CD4-positive, CD25-positive, alpha-beta regulatory T cell (primary cell): ENCODE results near the gene CHN2. TPM values are rescaled to one million over a fixed set of nuclear protein-coding genes. Genes with fewer than 3 reads are reported as not detected.

Source experiments
- ATAC-seq, 2 donors: fragments of 150-1000 bp; cut with Tn5 transposase; one replicate each; pipeline ENCODE4 v1.10.0; 2021; ENCODE audit warnings: low read depth in 2 of 2, moderate number of reproducible peaks in 2 of 2, moderate library complexity in 1 of 2
- DNase-seq, 3 donors: peaks; one replicate each; pipeline versions ENCODE4 v3.0.0 to v3.0.0-alpha.2; 2012 to 2022; ENCODE audit warnings: mixed read lengths in 1 of 3
- H3K27ac ChIP-seq: one replicate; pipeline ENCODE4 v1.7.0; 2013; ENCODE audit warnings: mild to moderate bottlenecking, low read length; ENCODE audit not compliant: insufficient read depth, poor library complexity, severe bottlenecking
- H3K27me3 ChIP-seq: one replicate; pipeline ENCODE4 v1.7.0; 2013; ENCODE audit warnings: low read length; ENCODE audit not compliant: control insufficient read depth, insufficient read depth
- H3K36me3 ChIP-seq: one replicate; pipeline ENCODE4 v1.7.0; 2013; ENCODE audit warnings: mild to moderate bottlenecking, low read length, moderate library complexity; ENCODE audit not compliant: control insufficient read depth, insufficient read depth
- H3K4me1 ChIP-seq: 2 replicates; pipeline ENCODE4 v1.7.0; 2013; ENCODE audit warnings: mild to moderate bottlenecking, low read length; ENCODE audit not compliant: insufficient read depth, control insufficient read depth, poor library complexity, severe bottlenecking
- H3K4me3 ChIP-seq: one replicate; pipeline ENCODE4 v1.7.0; 2013; ENCODE audit warnings: low read depth, mild to moderate bottlenecking, low read length, moderate library complexity
- H3K9me3 ChIP-seq, 2 experiments: 1 replicate in 1 of 2; 2 replicates in 1 of 2; pipeline ENCODE4 v1.7.0; 2013; ENCODE audit warnings: low read length in 2 of 2, mild to moderate bottlenecking in 1 of 2, moderate library complexity in 1 of 2; ENCODE audit not compliant: control insufficient read depth in 2 of 2
- H3K27ac Mint-ChIP-seq, 3 donors: one replicate each; pipeline ENCODE4 v1.8.0; 2020 to 2022; ENCODE audit warnings: mild to moderate bottlenecking in 3 of 3, mixed read lengths in 3 of 3, moderate library complexity in 2 of 3
- H3K27me3 Mint-ChIP-seq: one replicate; pipeline ENCODE4 v1.8.0; 2022; ENCODE audit warnings: mild to moderate bottlenecking, mixed read lengths
- H3K36me3 Mint-ChIP-seq: one replicate; pipeline ENCODE4 v1.8.0; 2020; ENCODE audit warnings: mixed read lengths
- H3K4me1 Mint-ChIP-seq, 4 donors: one replicate each; pipeline ENCODE4 v1.8.0; 2020 to 2022; ENCODE audit warnings: mixed read lengths in 4 of 4, mild to moderate bottlenecking in 1 of 4
- H3K4me3 Mint-ChIP-seq, 4 donors: one replicate each; pipeline ENCODE4 v1.8.0; 2020 to 2022; ENCODE audit warnings: mild to moderate bottlenecking in 4 of 4, mixed read lengths in 4 of 4, moderate library complexity in 3 of 4
- H3K9me3 Mint-ChIP-seq, 7 donors: one replicate each; pipeline ENCODE4 v1.8.0; 2020 to 2022; ENCODE audit warnings: mixed read lengths in 7 of 7, mild to moderate bottlenecking in 3 of 7, moderate library complexity in 2 of 7
- polyA plus RNA-seq, 4 donors: library from polyadenylated mRNA; unstranded; fragments of 300-500 nt; fragmentation: Illumina TruSeq; gene quantifications; one replicate each; pipeline ENCODE4 v1.2.3, GENCODE V29; 2021
- total RNA-seq: library from RNA; stranded (reverse); gene quantifications from one replicate; pipeline ENCODE4 v1.2.3, GENCODE V29; 2022

The CHN2 gene
- total and polyA plus RNA-seq, 5 donors from 2014 or later: 0.55 to 1.7 TPM; not detected in 3

- ATAC-seq: no peak
- H3K4me3 Mint-ChIP-seq: no peak overlapping the region
Observed at GRCh38 chr7:29415215-29415614, 220.6 kb downstream of the CHN2 start.

GRCh38 chr7:29416276-29416937, 221.8 kb downstream of the CHN2 start:
- Histone ChIP-seq H3K27ac (no peak overlapping the region), H3K4me1 (no peaks in the 10 kb centered on the region), H3K36me3 (no peaks in the 10 kb centered on the region), H3K4me3 (no peak overlapping the region), H3K9me3 (no peaks in the 10 kb centered on the region), H3K27me3 (no peaks in the 10 kb centered on the region)
- Mint-ChIP-seq H3K9me3 (no peaks in the 10 kb centered on the region), H3K36me3 (no peaks in the 10 kb centered on the region), H3K4me1 (no peaks in the 10 kb centered on the region), H3K4me3 (no peak overlapping the region), H3K27me3 (peaks cover 7% of the 10 kb centered on the region), H3K27ac (no peak overlapping the region)
- DNase-seq: no peak
- ATAC-seq: no peak

More at GRCh38 chr7:29415215-29415614, 220.6 kb downstream of the CHN2 start:
- H3K36me3 Mint-ChIP-seq: no peaks in the 10 kb centered on the region
- Histone ChIP-seq H3K27ac (no peak overlapping the region), H3K4me1 (no peaks in the 10 kb centered on the region), H3K27me3 (no peaks in the 10 kb centered on the region), H3K9me3 (no peaks in the 10 kb centered on the region), H3K4me3 (no peak overlapping the region), H3K36me3 (no peaks in the 10 kb centered on the region)
- no peak for DNase-seq
- H3K27ac Mint-ChIP-seq: no peak overlapping the region
- no peaks in the 10 kb centered on the region for H3K9me3 Mint-ChIP-seq
- peaks cover 9% of the 10 kb centered on the region for H3K27me3 Mint-ChIP-seq
- no peaks in the 10 kb centered on the region for H3K4me1 Mint-ChIP-seq

- H3K4me1 Mint-ChIP-seq: no peaks in the 10 kb centered on the region
- peaks cover 7% of the 10 kb centered on the region for H3K27me3 Mint-ChIP-seq
- ATAC-seq: no peak
- Histone ChIP-seq H3K4me1 (no peaks in the 10 kb centered on the region), H3K27me3 (no peaks in the 10 kb centered on the region), H3K27ac (no peak overlapping the region), H3K9me3 (no peaks in the 10 kb centered on the region), H3K4me3 (no peak overlapping the region), H3K36me3 (no peaks in the 10 kb centered on the region)
- DNase-seq: no peak
- no peak overlapping the region for H3K27ac Mint-ChIP-seq
- no peaks in the 10 kb centered on the region for H3K9me3 Mint-ChIP-seq
- H3K4me3 Mint-ChIP-seq: no peak overlapping the region
- no peaks in the 10 kb centered on the region for H3K36me3 Mint-ChIP-seq
Observed at GRCh38 chr7:29416938-29417305, 222.3 kb downstream of the CHN2 start.

GRCh38 chr7:29418056-29418455, 223.5 kb downstream of the CHN2 start:
- H3K27ac ChIP-seq: no peak overlapping the region
- no peak overlapping the region for H3K4me3 ChIP-seq
- no peaks in the 10 kb centered on the region for H3K27me3 ChIP-seq
- H3K4me1 ChIP-seq: no peaks in the 10 kb centered on the region
- Mint-ChIP-seq H3K36me3 (no peaks in the 10 kb centered on the region), H3K27me3 (peaks cover 7% of the 10 kb centered on the region), H3K9me3 (no peaks in the 10 kb centered on the region), H3K4me3 (no peak overlapping the region), H3K27ac (no peak overlapping the region), H3K4me1 (no peaks in the 10 kb centered on the region)
- DNase-seq (no peak), ATAC-seq (no peak)
- H3K9me3 ChIP-seq: no peaks in the 10 kb centered on the region
- H3K36me3 ChIP-seq: no peaks in the 10 kb centered on the region

GRCh38 chr7:29418651-29419050, 224.1 kb downstream of the CHN2 start:
- Histone ChIP-seq H3K4me1 (no peaks in the 10 kb centered on the region), H3K9me3 (no peaks in the 10 kb centered on the region), H3K27me3 (no peaks in the 10 kb centered on the region), H3K27ac (no peak overlapping the region), H3K36me3 (no peaks in the 10 kb centered on the region), H3K4me3 (no peak overlapping the region)
- no peak for DNase-seq
- no peak overlapping the region for H3K27ac Mint-ChIP-seq
- H3K27me3 Mint-ChIP-seq: peaks cover 7% of the 10 kb centered on the region
- ATAC-seq: no peak
- H3K36me3 Mint-ChIP-seq: no peaks in the 10 kb centered on the region
- no peak overlapping the region for H3K4me3 Mint-ChIP-seq
- no peaks in the 10 kb centered on the region for H3K9me3 Mint-ChIP-seq
- no peaks in the 10 kb centered on the region for H3K4me1 Mint-ChIP-seq

GRCh38 chr7:29420011-29420410, 225.4 kb downstream of the CHN2 start:
- Histone ChIP-seq H3K9me3 (no peaks in the 10 kb centered on the region), H3K27me3 (no peaks in the 10 kb centered on the region), H3K4me1 (no peaks in the 10 kb centered on the region), H3K4me3 (no peak overlapping the region), H3K36me3 (no peaks in the 10 kb centered on the region), H3K27ac (no peak overlapping the region)
- Mint-ChIP-seq H3K27me3 (peaks cover 7% of the 10 kb centered on the region), H3K36me3 (no peaks in the 10 kb centered on the region), H3K9me3 (no peaks in the 10 kb centered on the region), H3K27ac (no peak overlapping the region), H3K4me3 (no peak overlapping the region), H3K4me1 (no peaks in the 10 kb centered on the region)
- ATAC-seq (no peak), DNase-seq (no peak)

- Mint-ChIP-seq H3K36me3 (no peaks in the 10 kb centered on the region), H3K9me3 (no peaks in the 10 kb centered on the region), H3K4me3 (no peak overlapping the region), H3K27me3 (peaks cover 7% of the 10 kb centered on the region), H3K27ac (no peak overlapping the region), H3K4me1 (no peaks in the 10 kb centered on the region)
- DNase-seq (no peak), ATAC-seq (no peak)
- Histone ChIP-seq H3K36me3 (no peaks in the 10 kb centered on the region), H3K27me3 (no peaks in the 10 kb centered on the region), H3K4me3 (no peak overlapping the region), H3K4me1 (no peaks in the 10 kb centered on the region), H3K9me3 (no peaks in the 10 kb centered on the region), H3K27ac (no peak overlapping the region)
Observed at GRCh38 chr7:29421010-29421956, 226.7 kb downstream of the CHN2 start.
